Smooth muscle cell of the brain vasculature (primary cell): Measurements from ENCODE around the gene KSR2.

Experiments used
- DNase-seq: peaks from one replicate; pipeline ENCODE4 v3.0.0-alpha.2; 2012; ENCODE audit warnings: low read depth, low spot score

KSR2 gene

DNA sequence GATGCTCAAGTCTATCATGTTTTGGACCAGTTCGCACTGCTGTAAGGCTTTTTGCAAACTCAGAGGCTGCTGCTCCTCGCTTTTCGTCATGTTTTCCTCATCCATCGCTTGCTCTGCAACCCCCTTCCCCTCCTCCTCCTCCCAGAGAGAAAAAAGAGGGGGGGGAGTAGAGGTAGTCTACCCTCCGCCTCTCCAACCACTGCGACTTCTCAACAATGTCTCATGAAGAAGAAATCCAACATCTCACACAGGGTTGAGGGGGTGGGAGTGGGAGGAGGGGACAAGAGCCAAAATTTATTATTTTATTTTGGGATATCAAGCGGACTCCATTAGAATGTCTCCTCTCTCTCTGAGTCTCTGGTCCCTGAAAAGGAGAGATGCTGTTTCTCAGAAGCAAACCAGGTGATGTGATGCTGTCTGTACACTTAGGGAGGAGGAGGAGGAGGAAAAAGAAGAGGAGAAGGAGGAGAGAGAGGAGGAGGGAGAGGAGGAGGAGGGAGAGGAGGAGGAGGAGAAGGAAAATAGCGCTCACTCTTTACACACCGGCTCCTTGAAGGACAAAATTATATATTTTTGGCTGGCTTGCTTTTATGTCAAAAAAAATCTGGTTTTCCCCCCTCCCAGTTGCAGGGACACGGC lies 520 bp downstream of the KSR2 start:
- no peak for DNase-seq

GRCh38 chr12:117967512-117967911 lies 1.3 kb downstream of the KSR2 start:
- no peak for DNase-seq

DNA sequence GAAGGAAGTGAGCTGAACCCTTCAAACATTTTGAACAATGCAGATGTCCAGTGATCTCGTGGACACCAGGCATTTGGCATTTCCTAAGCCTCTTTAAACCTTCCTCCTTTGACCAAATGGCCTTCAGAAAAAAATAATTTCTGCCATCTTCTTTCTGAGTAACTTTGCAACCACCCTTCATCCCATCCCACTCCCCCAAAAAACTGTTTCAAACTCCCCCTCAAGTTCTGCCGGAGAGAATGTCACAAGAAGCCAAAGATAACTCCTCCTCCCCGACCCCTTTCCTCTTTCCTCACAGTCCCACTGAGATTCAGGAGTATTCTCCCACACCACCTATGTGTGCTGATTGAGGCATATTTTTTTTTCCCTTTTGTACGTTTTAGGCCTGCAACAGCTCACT lies 1.7 kb downstream of the KSR2 start:
- no peak for DNase-seq

- DNase-seq, result no peak
Measured at GRCh38 chr12:117966511-117966910, 2.3 kb downstream of the KSR2 start.

- no peak for DNase-seq
Measured at GRCh38 chr12:117963836-117964235, 5.0 kb downstream of the KSR2 start.

DNA sequence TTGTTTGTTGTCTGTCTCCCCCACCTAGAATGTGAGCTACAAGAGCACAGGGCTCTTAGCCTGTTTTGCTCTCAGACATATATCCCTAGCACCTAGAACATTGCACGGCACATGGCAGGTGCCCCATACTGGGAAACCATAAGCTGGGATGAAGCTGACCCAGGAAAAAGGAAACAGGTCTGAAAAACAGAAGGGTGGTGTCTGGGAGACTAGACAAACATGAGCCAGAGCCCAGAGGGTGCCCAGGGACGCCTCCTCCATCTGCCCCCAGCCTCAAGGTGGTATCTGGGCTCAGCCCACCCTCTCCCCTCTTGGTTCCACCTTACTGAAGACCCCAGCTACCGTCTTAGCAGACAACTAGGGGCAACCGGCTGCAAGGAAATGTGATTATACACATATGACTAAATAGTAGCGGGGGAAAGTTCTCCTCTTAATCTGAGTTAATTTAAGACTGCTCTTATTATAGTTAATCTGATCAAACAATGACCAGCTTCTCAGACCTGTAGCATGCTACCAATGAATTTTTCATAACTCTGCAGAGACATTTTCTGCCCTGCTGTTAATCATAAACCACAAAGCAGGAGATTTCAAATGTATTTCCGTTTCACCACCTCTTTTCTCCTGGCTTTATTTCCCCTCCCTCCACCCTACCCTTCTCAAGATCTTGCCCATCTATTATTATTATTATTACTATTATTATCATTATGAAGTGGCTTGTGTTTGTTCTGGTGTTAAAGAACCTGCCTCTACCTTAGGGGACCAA lies 31.9 kb downstream of the KSR2 start:
- no peak for DNase-seq

DNA sequence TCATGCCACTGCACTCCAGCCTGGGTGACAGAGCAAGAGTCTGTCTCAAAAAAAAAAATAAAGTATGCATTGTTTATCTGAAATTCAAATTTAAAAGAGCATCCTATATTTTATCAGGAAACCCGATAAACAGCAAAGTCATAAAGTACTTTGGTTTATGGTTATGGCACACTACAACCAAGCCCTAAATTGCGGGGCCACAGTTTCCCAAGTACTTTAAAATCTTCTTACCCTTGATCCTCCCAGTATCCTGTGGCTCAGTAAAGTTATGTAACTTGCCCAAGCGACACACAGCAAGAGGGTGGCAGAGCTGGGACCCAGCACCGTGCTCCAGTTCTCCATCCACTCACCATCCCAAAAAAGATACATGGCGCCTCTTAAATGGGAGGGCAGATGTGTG lies 35.2 kb downstream of the KSR2 start:
- DNase-seq, result no peak

DNA sequence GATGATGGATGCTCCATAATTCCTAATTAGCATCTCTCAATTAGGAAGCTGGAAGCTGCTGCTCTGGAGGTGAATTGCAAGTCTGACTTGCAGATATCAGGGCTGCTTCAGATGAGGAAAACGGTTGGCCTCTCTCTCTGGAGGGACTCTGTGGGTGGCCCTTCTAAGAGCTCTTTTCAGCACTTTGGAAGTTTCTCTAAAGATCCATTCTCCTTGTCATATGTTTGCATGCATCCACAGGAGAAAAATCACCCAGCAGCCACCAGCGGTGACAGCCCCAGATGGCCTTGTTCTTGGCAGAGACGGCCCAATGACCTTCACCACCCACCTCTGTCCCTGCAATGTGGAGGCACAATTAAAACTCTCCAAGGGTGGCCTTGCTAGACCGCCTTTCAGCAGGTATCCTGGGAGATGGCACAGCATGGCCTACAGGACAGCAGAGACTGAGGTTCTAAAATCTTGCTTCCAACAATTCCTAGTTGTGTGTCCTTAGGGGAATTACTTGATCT lies 42.3 kb downstream of the KSR2 start:
- DNase-seq, result no peak

DNA sequence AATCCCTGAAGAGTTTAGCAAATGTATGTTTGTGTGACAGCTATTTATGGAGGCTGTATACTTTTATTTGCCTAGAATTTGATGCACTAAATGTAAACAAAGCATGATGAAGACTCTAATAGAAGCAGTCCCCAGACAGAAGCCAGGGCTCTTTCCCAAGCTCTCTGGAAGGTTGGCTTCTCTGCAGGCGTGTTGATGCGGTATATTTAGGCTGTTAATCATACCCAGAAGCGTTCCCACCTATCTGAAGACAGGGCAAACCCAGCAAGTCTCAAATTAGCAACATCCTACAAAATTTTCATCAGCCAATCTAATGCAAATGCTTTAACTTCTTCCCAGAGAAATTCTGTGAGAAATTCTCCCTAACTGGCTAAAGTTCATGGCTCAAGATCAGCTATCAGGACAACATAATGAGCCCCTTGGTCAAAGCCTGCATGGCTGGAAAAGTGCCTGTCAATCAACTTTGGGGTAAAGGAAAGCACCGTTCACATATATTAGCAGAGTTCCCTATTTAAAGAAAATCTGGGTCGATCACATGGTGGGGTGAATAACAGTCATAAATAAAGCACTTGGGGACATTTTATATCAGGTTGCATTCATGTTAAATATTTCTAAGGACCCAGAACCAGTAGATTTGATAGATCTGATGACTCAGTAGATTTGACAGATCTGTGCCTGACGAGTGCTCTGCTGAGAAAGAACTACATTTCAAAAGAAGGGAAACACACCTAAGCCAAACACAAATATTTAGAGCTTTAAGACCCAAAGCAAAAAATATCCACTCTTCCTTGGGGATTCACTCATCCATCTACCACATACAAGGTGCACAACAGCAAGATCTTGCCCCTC lies 46.6 kb downstream of the KSR2 start:
- no peak for DNase-seq

DNA sequence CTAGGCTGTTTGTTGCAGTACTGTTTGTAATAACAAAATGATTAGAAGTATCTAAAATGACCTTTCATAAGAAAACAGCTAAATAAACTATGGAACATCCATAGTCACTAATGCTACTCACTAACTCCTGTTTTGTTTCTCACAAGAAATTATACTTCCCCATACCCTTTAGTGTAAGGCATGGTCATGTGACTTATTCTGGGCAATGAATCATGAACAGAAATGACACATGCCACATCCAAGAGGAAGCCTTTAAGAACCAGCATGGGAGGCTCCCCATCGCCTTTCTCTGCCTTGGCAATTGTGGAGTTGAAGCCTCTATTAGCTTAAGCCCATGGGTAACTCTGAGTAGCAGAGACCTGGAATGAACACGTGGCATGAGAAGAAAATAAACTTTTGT lies 49.3 kb downstream of the KSR2 start:
- DNase-seq, result no peak

- DNase-seq, result no peak
Measured at GRCh38 chr12:117914686-117915085, 54.1 kb downstream of the KSR2 start.

DNA sequence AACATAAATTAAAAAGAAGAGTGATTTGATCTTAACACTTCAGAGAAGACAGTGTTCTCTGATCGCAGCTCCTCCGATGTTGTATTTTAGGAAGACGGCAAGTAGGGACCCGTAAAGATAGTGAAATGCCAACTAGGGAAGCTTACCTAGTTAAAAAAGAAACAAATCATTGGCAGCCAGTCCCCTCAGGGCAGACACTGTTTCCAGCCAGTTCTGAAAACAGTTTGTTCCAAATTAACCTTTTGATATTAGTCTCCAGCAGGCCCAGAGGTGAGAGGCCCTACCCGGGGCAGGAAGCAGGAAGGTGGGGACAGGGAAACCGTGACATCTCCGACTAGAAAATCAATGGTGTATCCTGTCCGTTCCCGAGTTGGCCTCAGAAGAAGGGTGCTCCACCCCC lies 56.0 kb downstream of the KSR2 start:
- no peak for DNase-seq

- no peak for DNase-seq
Measured at GRCh38 chr12:117908411-117908810, 60.4 kb downstream of the KSR2 start.

DNA sequence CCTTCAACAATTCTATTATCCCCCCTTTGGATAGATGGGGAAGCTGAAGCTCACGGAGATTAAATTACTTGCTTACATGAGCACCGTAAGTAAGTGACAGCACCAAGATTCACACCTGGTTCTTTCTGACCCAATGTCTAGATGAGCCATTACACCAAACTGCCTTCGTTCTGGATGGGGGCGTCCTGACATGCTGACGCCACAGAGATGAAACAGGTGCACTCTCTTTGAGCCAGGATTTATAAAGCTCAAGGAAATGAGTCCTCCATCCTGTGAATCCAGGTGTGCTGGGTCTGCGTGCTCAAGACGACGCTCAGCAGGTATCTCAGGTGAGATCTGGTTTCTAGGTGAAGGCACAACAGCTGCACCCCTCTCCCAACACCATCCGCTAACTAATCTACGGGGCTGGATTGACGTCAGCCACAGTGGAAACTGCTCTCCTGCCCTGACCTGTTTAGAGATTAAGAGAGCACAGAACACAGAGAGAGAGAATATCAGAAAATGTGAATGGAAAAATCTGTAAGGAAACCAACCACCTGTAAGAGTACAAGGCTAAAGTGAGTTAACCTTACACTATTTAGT lies 61.6 kb downstream of the KSR2 start:
- no peak for DNase-seq

GRCh38 chr12:117904051-117904450 lies 64.7 kb downstream of the KSR2 start:
- no peak for DNase-seq

DNA sequence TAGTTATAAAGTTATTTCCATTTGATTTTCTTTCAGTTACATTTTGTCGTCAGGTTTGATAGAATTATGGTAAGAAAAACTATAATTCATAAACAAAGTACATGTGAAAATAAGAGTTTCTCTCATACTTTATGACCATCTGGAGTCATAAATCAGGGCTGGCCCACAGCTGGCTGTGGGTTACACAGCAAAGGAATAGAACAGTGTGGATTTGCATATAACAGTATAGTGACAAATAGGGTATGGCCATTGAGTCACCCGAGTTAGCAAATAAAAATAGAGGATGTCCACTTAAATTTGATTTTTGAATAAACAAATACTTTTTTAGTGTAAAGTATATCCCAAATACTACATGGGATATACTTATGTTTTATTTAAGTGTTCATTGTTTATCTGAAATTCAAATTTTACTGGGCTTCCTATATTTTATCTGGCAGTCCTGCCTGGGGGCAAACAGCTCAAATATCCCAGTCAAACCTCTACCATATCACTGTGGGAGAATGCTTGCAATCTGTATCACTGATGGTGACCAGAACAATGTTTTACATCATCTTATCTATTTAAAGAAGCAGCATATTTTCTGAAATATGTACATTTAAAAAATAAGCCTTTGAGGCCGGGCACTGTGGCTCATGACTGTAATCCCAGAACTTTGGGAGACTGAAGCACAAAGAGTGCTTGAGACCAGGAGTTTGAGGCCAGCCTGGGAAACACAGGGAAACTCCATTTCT lies 65.5 kb downstream of the KSR2 start:
- no peak for DNase-seq

DNA sequence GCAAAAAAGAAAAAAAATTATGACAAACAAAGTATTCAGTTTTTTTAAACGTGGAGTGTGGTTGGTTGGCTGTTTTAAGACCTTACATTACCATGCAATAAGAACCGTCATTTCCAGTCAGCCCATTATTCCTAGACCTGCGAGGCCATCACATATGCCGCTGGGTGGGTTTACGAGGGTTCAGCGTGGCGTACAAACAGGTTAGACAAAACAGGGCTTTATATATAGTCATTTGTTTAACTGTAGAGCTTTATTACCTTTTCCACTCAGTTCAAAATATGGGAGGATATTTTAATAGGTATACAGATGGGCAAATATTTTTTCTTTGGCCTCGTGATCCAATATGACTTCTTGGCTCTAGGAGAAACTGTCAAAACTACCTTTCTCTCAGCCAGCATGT lies 67.2 kb downstream of the KSR2 start:
- DNase-seq, result no peak

GRCh38 chr12:117900561-117900960 lies 68.2 kb downstream of the KSR2 start:
- DNase-seq, result no peak

GRCh38 chr12:117897372-117898161 lies 71.2 kb downstream of the KSR2 start:
- DNase-seq, result no peak

DNA sequence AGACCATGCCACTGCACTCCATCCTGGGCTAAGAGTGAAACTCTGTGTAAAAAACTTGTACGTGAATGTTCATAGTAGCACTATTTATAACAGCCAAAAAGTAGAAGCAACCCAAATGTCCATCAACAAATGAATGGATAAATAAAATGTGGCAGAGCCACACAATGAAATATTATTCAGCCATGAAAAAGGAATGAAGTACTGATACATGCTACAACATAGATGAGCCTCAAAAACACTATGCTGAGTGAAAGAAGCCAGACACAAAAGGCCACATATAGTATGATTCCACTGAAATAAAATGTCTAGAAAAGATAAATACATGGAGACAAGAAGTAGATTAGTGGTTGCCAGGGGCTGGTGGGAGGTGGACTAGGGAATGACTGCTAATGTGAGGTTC lies 72.8 kb downstream of the KSR2 start:
- no peak for DNase-seq

GRCh38 chr12:117892441-117892840 lies 76.3 kb downstream of the KSR2 start:
- DNase-seq, result no peak
